NB4 (cell line): ENCODE results near the gene ABCC10.

Experiments used
- DNase-seq: peaks from one replicate; pipeline ENCODE4 v3.0.0; 2010; ENCODE audit warnings: low read depth
- H3K4me3 ChIP-seq: one replicate; pipeline ENCODE4 v1.5.1; 2011; ENCODE audit warnings: mild to moderate bottlenecking, low read depth, low read length, moderate library complexity
- CTCF ChIP-seq: IDR thresholded peaks from one replicate; pipeline ENCODE4 v1.5.1; 2012; ENCODE audit warnings: low read depth, low read length
- MAX ChIP-seq: IDR thresholded peaks from 2 replicates; pipeline ENCODE4 v1.6.1; 2011; ENCODE audit warnings: low read depth, low read length
- MYC ChIP-seq: IDR thresholded peaks from 2 replicates; pipeline ENCODE4 v1.6.1; 2011; ENCODE audit warnings: low read depth, low read length
- POLR2A ChIP-seq: IDR thresholded peaks from 2 replicates; pipeline ENCODE4 v1.6.1; 2011; ENCODE audit warnings: mild to moderate bottlenecking; ENCODE audit not compliant: insufficient read length; ENCODE audit errors: extremely low read depth

The ABCC10 gene

GRCh38 chr6:43444582-43444981 lies 17.2 kb downstream of the ABCC10 start:
- no peak overlapping the region for H3K4me3 ChIP-seq
- no peak for DNase-seq
- TF ChIP-seq POLR2A (no peak), CTCF (no peak), MYC (no peak), MAX (no peak)

- no peak for DNase-seq
- no peak overlapping the region for H3K4me3 ChIP-seq
- TF ChIP-seq MAX (no peak), MYC (no peak), POLR2A (no peak), CTCF (no peak)
Observed at GRCh38 chr6:43445576-43445975, 18.2 kb downstream of the ABCC10 start.

GRCh38 chr6:43447604-43448003 lies 20.3 kb downstream of the ABCC10 start:
- H3K4me3 ChIP-seq: no peak overlapping the region
- no peak for DNase-seq
- no peak for TF ChIP-seq POLR2A
- TF ChIP-seq CTCF: no peak
- TF ChIP-seq MYC: no peak
- no peak for TF ChIP-seq MAX

- no peak for DNase-seq
- TF ChIP-seq MAX: no peak
- TF ChIP-seq CTCF: no peak
- TF ChIP-seq MYC: no peak
- TF ChIP-seq POLR2A: no peak
- H3K4me3 ChIP-seq: no peak overlapping the region
Observed at GRCh38 chr6:43448916-43449315, 21.6 kb downstream of the ABCC10 start.

GRCh38 chr6:43450699-43451131 lies 23.4 kb downstream of the ABCC10 start:
- no peak for DNase-seq
- no peak overlapping the region for H3K4me3 ChIP-seq
- no peak for TF ChIP-seq MYC
- no peak for TF ChIP-seq POLR2A
- no peak for TF ChIP-seq MAX
- no peak for TF ChIP-seq CTCF

- no peak overlapping the region for H3K4me3 ChIP-seq
- no peak for TF ChIP-seq POLR2A
- no peak for TF ChIP-seq CTCF
- no peak for TF ChIP-seq MYC
- no peak for TF ChIP-seq MAX
- DNase-seq: no peak
Observed at GRCh38 chr6:43451348-43451747, 24.0 kb downstream of the ABCC10 start.
